22Rv1 (cell line): ENCODE results near the gene SLC6A5.

Experiments used
- CTCF ChIP-seq: fragments of 450-650 bp; IDR thresholded peaks from 2 replicates; pipeline ENCODE4 v1.5.1; 2017; ENCODE audit warnings: mild to moderate bottlenecking
- ZFX ChIP-seq: fragments of 450-650 bp; IDR thresholded peaks from 2 replicates; pipeline ENCODE4 v1.6.1; 2017; ENCODE audit warnings: antibody characterized with exemption, borderline replicate concordance

GRCh38 chr11:20589796-20590195, 9.6 kb upstream of the SLC6A5 start:
- TF ChIP-seq CTCF (no peak), ZFX (no peak)
